Heart right ventricle (tissue), 16 donors: ENCODE measurements around the gene KCNJ14. TPM values are rescaled to one million over a fixed set of nuclear protein-coding genes. Genes with fewer than 3 reads are reported as not detected.
A peak's percentile ranks its signal among the peaks of the same experiment; 100 is the strongest.

Experiments
- ATAC-seq, 8 donors: fragments of 200-7000 bp; cut with Tn5 transposase; one replicate each; pipeline ENCODE4 v1.9.1; 2020; ENCODE audit warnings: mild to moderate bottlenecking in 8 of 8, moderate library complexity in 8 of 8, moderate number of reproducible peaks in 1 of 8
- DNase-seq, 2 donors: peaks; one replicate each; pipeline ENCODE4 v3.0.0-alpha.2; 2020
- H3K27ac ChIP-seq, 10 donors: fragments of 200-600 bp; sonication (generic) in 2 of 10; one replicate each; pipeline versions ENCODE4 v1.5.0 to v1.8.0; 2020 to 2022; ENCODE audit warnings: mild to moderate bottlenecking in 3 of 10
- H3K27me3 ChIP-seq, 7 donors: fragments of 200-600 bp; one replicate each; pipeline ENCODE4 v1.8.0; 2021 to 2022; ENCODE audit warnings: mild to moderate bottlenecking in 2 of 7
- H3K36me3 ChIP-seq, 9 donors: fragments of 200-600 bp; sonication (generic) in 1 of 9; one replicate each; pipeline versions ENCODE4 v1.5.0 to v1.8.0; 2020 to 2022; ENCODE audit warnings: mild to moderate bottlenecking in 2 of 9
- H3K4me1 ChIP-seq, 9 donors: fragments of 200-600 bp; sonication (generic) in 1 of 9; one replicate each; pipeline versions ENCODE4 v1.5.0 to v1.8.0; 2020 to 2022; ENCODE audit warnings: mild to moderate bottlenecking in 4 of 9
- H3K4me3 ChIP-seq, 10 donors: fragments of 200-600 bp; sonication (generic) in 2 of 10; one replicate each; pipeline versions ENCODE4 v1.5.0 to v1.8.0; 2020 to 2022; ENCODE audit warnings: mild to moderate bottlenecking in 7 of 10, moderate library complexity in 2 of 10
- H3K9me3 ChIP-seq, 11 donors: fragments of 200-600 bp in 10 of 11; sonication (generic) in 2 of 11; one replicate each; pipeline versions ENCODE4 v1.5.0 to v1.8.0; 2013 to 2022; ENCODE audit warnings: mild to moderate bottlenecking in 2 of 11, control low read depth in 1 of 11, moderate library complexity in 1 of 11
- CTCF ChIP-seq, 9 donors: fragments of 200-600 bp; sonication (generic) in 2 of 9; IDR thresholded peaks; one replicate each; pipeline versions ENCODE4 v1.5.0 to v1.8.0; 2021 to 2022; ENCODE audit warnings: antibody characterized with exemption in 9 of 9, mild to moderate bottlenecking in 5 of 9, moderate library complexity in 1 of 9
- WGBS, 2 donors: extraction: QIAGEN DNeasy Blood & Tissue Kit; methylation state at CpG; one replicate each; pipeline ENCODE4 v1.1.7; 2013; ENCODE audit warnings: inconsistent platforms in 1 of 2; 5-methylcytosine and 5-hydroxymethylcytosine counted together
- intact Hi-C, 10 donors: fragments of 100-400 bp; cut with DNase I; formaldehyde crosslinking; loops; one replicate each; pipeline versions ENCODE4 v1.11.1 to v1.14.2; 2022
- polyA plus RNA-seq, 2 donors: library from polyadenylated mRNA; stranded (reverse); fragments of 200-250 nt; gene quantifications; one replicate each; pipeline ENCODE4 v1.2.3, GENCODE V29; 2013
- total RNA-seq, 10 donors: library from RNA; stranded (reverse); fragmentation: NEBNext Ultra II Directional in 3 of 10; extraction: Animal tissue kit (Norgen Biotek cat#: 25700) in 3 of 10; gene quantifications; one replicate each; pipeline versions ENCODE4 v1.2.1 to v1.2.4, GENCODE V29; 2021 to 2023
- donor health status: Arrhythmogenic right ventricular cardiomyopathy.
- donor health status: ischemic (EF 13 %, LVEDD 7.1; RV severe dilation, severe dysfunction).
- donor health status: healthy with polysubstance abuse.
- donor health status: DM: no; HTN: yes; CAD: no.
- donor health status: DM: no; HTN: no; CAD: no.
- donor health status: ischemic (EF 25% LVEDD 6.9; RV normal size, moderate dysfunction).
- donor health status: ischemic (EF 25% LVEDD 5.7; RV mildly dilated, moderate dysfunction).
- donor health status: healthy.
- donor health status: DM: yes; HTN: yes; CAD: no.
- donor health status: Ischemic cardiomyopathy.
- donor health status: ischemic (EF 35%, LVEDD 5.7; RV mildly dilated, moderate dysfunction).
- donor health status: nonischemic (EF 11% LVEDD 7.7; RV severe dilation, severe dysfunction).
- donor health status: DM: yes; HTN: yes; CAD: no.
- donor health status: PGD.
- donor health status: ischemic (EF 29% LVEDD 5.4; RV normal size, mild dysfunction).
- donor health status: nonischemic (EF 23%, LVEDD 6.1; RV moderate dilation, normal function).

Gene KCNJ14
- total and polyA plus RNA-seq, 12 donors = 0.13 to 0.52 (median 0.30) TPM

- Histone ChIP-seq H3K9me3 (no peaks in the 10 kb centered on the region), H3K36me3 (peaks cover 0 to 50% (median 29%) of the 10 kb centered on the region in 9 donors), H3K4me1 (peaks cover 15 to 27% (median 20%) of the 10 kb centered on the region in 9 donors), H3K27ac (peak overlapping the region in 9 of 10 donors; percentile 84 to 98 (median 94)), H3K27me3 (no peaks in the 10 kb centered on the region), H3K4me3 (peak overlapping the region in 4 of 10 donors; percentile 51 to 81 (median 58))
- 74 to 83% methylated on average over 7 of the region's 7 CpGs for WGBS, 2 donors
- intact Hi-C loops = loop anchor here in 1 of 10 donors (10.0 kb wide), 1 partner anchor 475 kb away; the partner anchor contains the start of gene BAX
- no peak for DNase-seq
- no peak for TF ChIP-seq CTCF (IDR thresholded peaks at IDR 0.05)
- ATAC-seq = peak in 4 of 8 donors; percentile 3 to 35 (median 13)
Measured at GRCh38 chr19:48479686-48480085, 24.3 kb downstream of the KCNJ14 start.

GRCh38 chr19:48480183-48480557 lies 24.8 kb downstream of the KCNJ14 start:
- peaks cover 0 to 45% (median 24%) of the 10 kb centered on the region in 9 donors for H3K36me3 ChIP-seq
- WGBS, 2 donors = 9 to 15% methylated on average over 32 of the region's 32 CpGs
- no peak for TF ChIP-seq CTCF (IDR thresholded peaks at IDR 0.05)

GRCh38 chr19:48480558-48481500 lies 25.5 kb downstream of the KCNJ14 start:
- Histone ChIP-seq H3K27ac (peak overlapping the region; percentile 68 to 98 (median 93)), H3K4me1 (peaks cover 15 to 27% (median 20%) of the 10 kb centered on the region in 9 donors), H3K4me3 (peak overlapping the region; percentile 26 to 81 (median 60)), H3K9me3 (no peaks in the 10 kb centered on the region), H3K36me3 (peaks cover 0 to 39% (median 17%) of the 10 kb centered on the region in 9 donors), H3K27me3 (no peaks in the 10 kb centered on the region)
- ATAC-seq (peak; percentile 61 to 80 (median 72)), DNase-seq (peak; percentile 53 to 64)
- TF ChIP-seq CTCF (IDR thresholded peaks at IDR 0.05) = peak in 1 of 9 donors; percentile 12
- intact Hi-C loops = no loop called here
- WGBS, 2 donors = 11 to 14% methylated on average over 52 of the region's 52 CpGs

More at GRCh38 chr19:48480183-48480557, 24.8 kb downstream of the KCNJ14 start:
- DNase-seq (peak; percentile 72 to 76), ATAC-seq (peak; percentile 74 to 87 (median 83))
- intact Hi-C loops = no loop called here
- Histone ChIP-seq H3K4me3 (peak overlapping the region; percentile 26 to 81 (median 60)), H3K9me3 (no peaks in the 10 kb centered on the region), H3K27ac (peak overlapping the region; percentile 68 to 98 (median 93)), H3K27me3 (no peaks in the 10 kb centered on the region), H3K4me1 (peaks cover 15 to 27% (median 20%) of the 10 kb centered on the region in 9 donors)

- intact Hi-C loops = no loop called here
- H3K4me3 ChIP-seq = no peak overlapping the region
- WGBS, 2 donors = 45 to 53% methylated on average over 7 of the region's 7 CpGs
- no peak for TF ChIP-seq CTCF (IDR thresholded peaks at IDR 0.05)
- peaks cover 0 to 27% (median 6%) of the 10 kb centered on the region in 9 donors for H3K36me3 ChIP-seq
- no peaks in the 10 kb centered on the region for H3K27me3 ChIP-seq
- peak overlapping the region in 6 of 10 donors; percentile 9 to 98 (median 60) for H3K27ac ChIP-seq
- H3K4me1 ChIP-seq = peaks cover 15 to 27% (median 20%) of the 10 kb centered on the region in 9 donors
- DNase-seq = no peak
- H3K9me3 ChIP-seq = no peaks in the 10 kb centered on the region
- ATAC-seq = peak in 1 of 8 donors; percentile 9
Measured at GRCh38 chr19:48481846-48482639, 26.7 kb downstream of the KCNJ14 start.
